ENCODE data around the gene SVOPL.
"Not testable (repeated sequence)": the region's sequence is repeated elsewhere in the genome, so short reads cannot be mapped to it uniquely, and the experiment has no call there.

The SVOPL gene

DNA sequence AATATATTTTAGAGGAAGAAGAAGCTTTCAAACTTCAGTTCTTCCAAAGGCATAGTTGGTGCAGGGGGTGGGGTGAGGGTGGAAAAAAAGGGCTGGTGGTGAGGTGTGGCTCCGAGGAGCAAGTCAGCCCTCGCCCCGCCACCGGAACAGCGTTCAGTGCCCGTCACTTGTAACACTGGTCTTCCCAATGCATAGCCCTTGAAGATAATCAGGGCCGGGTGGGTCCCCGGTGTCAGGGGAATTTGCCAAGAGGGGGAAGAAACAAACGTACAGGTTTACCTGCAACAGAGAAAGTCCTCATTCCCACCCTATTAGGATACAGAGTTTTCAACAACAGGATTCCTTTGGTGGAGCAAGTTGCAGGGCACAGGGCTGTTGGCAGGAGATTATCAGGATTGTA lies 1.5 kb downstream of the SVOPL start:
- no peak for DNase-seq

DNA sequence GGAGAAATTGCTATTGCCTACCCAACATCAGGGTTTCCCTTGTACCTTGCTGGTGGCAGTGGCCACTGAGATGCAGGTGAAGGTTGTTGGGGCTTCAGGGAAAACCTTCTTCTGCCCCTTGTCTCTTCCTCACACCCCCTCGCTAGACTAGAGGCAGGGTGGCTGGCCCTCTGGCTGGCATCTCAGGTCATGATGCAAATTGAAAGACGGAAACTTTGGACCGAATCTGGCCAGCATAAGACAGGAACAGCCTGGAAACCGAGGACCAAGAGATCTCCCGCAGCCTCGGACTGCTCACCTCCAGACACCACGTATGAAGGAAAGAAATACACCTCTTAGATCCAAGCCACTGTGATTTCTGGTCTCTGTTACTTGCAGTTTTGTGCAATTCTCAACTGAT lies 2.9 kb downstream of the SVOPL start:
- DNase-seq, result no peak

DNA sequence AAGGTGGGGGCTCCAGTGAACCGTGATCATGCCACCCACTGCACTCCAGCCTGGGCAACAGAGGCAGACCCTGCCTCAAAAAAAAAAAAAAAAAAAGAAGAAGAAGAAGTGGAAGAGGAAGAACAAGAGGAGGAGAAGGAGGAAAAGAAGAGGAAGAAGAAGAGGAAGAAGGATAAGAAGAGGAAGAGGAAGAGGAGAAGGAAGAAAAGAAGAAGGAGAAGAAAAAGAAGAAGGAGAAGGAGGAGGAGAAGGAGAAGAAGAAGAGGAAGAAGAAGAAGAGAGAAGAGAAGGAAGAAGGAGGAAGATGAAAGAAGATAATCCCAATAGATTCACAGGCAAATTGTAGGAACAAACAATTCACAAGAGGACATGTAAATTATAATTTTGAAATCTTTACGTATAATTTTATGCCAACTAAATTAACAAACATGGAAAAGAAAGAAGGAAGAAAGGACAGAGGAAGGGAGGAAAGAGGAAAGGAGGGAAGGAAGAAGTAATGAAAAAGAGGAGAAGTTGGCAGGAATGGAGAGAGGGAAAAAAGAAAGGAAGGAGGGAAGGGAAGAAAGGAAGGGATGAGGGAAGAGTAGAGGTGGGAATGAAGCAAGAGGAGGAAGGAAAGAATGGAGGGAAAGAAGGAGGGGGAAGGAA lies 3.5 kb downstream of the SVOPL start:
- DNase-seq, result no peak

DNA sequence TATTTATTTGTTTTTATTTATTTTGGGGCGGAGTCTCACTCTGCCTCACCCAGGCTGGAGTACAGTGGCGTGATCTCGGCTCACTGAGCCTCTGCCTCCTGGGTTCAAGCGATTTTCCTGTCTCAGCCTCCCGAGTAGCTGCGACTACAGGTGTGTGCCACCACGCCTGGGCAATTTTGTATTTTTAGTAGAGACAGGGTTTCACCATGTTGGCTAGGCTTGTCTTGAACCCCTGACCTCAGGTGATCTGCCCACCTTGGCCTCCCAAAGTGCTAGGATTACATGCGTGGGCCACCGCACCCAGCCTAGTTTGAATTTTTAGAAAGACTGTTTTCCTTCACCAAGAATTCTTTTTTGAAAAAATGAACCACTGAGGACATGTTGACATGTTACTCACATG lies 5.4 kb downstream of the SVOPL start:
- DNase-seq, result not testable (repeated sequence)

DNA sequence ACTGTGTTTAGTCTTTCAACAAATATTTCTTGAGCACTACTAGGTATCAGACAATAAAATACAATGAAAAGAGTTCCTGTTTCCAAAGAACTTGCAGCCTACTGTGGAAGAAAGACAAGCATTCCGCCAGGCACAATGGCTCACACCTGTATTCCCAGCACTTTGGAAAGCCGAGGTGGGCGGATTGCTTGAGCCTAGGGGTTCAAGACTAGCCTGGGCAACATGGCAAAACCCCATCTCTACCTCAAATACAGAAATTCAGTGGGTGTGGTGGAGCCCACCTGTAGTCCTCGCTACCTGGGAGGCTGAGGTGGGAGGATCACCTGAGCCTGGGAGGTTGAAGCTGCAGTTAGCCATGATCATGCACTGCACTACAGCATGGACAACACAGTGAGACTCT lies 6.1 kb downstream of the SVOPL start:
- no peak for DNase-seq

DNA sequence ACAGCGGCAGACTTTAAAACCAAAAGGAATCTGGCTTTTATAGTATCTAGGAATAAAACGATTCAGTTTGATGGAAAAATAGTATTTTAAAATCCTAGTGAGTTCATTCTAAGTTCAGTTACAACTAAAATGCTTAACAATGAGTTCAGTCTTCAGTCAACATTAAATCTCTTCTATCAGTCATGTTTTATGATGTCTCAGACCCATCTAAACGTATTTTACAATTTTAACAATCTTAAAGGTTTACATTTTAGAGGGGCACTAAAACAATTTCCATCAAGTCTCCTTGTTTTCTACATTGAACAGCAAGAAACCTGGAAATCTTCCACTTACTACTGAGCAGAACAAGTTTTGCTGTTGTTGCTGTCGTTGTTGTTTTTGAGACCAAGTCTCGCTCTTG lies 10.0 kb downstream of the SVOPL start:
- no peak for DNase-seq

DNA sequence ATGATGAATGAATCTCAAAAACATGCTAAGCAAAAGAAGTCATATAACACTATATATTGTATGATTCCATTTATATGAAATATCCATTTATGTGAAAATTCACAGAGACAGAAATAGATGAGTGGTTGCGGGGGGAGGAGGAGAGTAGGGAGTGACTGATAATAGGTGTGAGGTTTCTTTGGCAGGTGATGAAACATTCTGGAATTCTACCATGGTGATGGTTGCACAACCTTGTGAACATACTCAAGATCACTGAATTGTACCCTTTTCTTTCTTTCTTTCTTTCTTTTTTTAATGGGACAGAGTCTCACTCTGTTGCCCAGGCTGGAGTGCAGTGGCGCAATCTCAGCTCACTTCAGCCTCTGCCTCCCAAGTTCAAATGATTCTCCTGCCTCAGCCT lies 10.7 kb downstream of the SVOPL start:
- no peak for DNase-seq

DNA sequence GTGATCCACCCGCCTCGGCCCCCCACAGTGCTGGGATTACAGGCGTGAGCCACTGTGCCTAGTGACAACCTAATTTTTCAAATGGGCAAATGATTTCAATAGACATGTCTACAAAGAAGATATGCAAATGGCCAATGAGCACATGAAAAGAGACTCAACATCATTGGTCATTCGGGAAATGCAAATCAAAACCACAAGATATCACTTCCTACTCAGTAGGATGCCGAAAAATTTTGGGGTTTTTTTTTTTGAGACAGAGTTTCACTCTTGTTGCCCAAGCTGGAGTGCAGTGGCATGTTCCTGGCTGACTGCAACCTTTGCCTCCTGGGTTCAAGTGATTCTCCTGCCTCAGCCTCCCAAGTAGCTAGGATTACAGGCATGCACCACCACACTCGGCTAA lies 13.1 kb downstream of the SVOPL start:
- DNase-seq, result not testable (repeated sequence)

DNA sequence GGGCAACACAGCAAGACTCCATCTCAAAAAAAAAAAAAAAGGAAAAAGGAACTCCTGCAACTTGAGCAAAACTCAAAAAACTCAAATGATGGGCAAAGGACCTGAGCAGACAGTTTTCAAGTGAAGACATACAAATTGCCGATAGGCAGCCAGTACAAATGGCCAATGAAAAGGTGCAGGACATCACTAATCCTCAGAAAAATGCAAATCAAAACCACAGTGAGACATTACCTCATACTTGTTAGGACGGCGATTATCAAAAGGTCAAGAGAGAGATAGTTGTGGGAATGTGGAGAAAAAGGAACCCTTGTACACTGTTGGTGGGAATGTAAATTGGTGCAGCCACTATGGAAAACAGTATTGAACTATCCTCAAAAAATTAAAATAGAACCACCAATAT lies 16.8 kb downstream of the SVOPL start:
- no peak for DNase-seq

DNA sequence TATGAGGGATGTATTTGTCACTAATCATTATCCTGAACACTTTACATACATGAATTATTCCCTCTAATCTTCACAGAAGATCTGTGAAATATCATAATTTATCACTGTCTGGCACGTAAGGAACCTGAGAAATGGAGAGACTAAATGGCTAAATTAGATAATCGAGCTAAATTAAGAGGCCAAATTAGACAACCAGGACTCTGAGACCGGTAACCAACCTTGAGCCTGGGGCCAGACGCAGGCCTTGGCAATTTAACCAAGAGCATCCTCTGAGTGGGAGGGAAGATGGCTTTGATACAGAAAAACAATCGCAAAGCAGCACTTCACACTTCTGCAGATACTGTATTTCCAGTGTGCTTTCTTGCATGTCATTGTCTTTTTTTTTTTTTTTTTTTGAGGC lies 21.4 kb downstream of the SVOPL start:
- no peak for DNase-seq

DNA sequence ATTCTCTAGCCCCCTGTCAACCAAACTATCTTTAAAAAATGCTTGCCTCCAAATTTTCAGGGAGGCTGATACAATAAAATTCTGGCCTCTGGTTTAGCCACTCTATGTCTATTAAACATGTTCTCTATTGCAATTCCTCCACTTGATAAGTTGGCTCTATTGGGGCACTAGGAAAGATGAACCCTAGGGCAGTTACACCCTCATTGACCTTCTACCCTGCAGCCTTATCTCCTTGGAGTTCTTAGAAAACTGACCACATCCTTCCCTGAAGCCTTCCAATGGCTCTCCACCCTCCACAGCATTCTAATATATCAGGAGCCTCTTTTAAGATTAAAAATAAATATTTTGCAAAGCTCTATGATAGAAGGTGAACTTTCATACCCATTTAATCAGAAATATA lies 30.6 kb downstream of the SVOPL start:
- no peak for DNase-seq

DNA sequence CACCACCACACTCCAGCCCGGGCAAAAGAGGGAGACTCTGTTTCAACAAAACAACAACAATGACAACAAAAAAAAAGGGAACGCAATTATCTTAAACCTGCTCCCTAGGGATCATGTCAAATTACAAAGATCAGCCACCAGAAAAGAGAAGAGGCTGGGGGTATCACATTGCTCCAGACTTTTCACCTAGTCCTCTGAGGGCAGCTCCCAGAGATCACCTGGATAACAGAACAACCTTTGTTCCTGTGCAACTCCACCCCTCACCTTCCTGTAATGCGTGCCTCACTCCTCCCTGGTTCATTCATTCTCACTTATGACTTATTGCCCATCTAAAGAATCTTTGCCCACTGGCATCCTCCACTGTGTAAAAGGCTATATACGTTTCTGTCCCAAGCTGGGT lies 31.8 kb downstream of the SVOPL start:
- no peak for DNase-seq

DNA sequence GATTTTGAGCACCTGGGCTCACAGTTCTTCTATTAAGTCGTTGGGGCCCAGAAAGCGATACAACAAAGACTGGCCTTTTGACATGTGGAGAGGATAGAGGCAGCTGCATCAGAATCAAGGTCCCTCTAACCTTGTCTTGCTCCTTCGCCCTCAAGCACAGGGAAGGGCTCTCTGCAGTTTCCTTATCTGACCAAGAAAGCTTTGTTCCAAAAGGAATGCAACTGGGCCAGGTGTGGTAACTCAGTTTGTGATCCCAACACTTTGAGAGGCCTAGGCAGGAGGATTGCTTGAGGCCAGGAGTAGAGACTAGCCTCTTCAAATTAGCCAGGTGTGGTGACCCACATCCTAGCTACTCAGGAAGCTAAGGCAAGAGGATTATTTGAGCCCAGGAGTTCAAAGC lies 32.2 kb downstream of the SVOPL start:
- no peak for DNase-seq

DNA sequence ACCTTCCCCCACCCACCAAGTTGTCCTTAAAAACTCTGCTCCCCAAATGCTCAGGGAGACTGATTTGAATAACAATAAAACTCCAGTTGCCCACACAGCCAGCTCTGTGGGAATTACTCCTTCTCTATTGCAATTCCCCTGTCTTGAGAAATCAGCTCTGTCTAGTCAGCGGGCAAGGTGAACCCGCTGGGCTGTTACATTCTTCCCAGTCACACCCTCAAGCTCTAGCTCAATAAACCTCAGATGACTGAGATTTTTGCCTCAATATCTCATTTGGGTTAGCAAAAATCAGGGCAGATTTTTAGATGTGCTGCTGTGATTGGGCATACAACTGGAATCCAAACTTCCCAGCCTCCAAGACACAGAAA lies 32.9 kb downstream of the SVOPL start:
- DNase-seq, result no peak

DNA sequence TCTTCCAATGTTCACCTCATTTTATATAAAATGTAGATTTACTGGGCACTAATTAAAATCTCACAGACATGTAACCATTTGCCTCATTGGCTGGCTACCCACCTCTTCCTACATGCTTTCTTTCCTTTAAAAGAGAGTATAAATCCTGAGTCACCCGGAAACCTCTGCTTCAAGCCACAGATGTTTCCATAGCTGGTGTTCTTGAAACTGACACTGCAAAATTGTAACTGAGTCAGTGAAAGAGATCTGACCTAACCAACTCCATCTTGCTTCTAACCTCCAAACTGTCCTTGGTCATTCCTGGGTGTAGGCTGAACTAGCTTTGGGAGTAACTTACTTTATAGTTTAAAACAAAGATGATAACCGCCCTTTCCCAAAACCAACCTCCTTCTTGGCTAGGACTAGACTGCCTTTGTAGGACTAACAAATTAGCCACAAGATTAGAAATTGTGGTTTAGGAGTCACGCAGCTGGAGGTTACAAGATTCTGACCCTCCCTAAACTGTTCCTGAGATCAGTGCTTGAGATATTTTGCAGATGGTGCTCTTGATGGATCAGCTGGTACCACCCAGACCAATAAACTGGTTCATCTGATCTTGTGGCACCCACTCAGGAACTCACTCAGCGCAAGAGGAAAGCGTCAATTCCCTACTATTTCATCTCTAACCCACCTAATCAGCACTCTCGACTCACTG lies 33.5 kb downstream of the SVOPL start:
- no peak for DNase-seq

DNA sequence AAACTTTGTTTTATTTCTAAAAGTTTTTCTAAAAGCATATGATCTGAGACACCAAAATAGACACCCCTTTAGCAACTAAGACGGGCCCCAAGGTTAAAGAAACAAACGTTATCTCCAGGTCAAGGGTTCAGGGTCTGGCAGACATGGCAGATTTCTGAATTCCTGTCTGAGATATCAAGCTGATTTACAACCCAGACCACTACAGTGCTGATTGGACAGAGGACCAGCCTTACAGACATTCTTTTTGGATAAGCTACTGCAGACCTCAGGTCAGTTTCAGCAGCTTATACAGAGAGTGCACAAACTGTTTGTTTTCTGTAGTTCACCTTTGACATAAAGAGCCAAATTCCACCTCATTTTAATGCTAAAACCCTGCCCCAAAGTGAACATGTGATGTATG lies 34.8 kb downstream of the SVOPL start:
- DNase-seq, result no peak

DNA sequence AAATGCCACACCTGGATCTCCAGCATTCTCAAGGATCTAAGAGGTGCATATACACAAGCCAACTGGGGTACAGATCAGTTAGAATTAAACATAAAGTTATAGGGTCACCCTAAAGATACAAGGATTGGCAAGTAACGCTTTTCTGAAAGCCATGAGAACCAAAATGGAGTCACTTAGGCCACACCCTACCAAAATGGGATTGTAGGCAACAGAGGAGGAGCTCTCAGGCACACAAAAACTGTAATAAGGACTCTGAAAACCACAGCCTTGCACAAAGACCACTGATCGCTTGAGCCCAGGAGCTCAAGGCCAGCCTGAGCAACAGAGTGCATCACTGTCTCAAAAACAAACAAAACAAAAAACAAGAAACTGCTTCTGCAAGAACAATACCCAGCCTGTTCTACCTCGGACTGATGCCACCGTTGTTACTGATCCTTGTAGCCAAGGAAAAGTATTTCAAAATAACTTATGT lies 35.5 kb downstream of the SVOPL start:
- DNase-seq, result no peak

DNA sequence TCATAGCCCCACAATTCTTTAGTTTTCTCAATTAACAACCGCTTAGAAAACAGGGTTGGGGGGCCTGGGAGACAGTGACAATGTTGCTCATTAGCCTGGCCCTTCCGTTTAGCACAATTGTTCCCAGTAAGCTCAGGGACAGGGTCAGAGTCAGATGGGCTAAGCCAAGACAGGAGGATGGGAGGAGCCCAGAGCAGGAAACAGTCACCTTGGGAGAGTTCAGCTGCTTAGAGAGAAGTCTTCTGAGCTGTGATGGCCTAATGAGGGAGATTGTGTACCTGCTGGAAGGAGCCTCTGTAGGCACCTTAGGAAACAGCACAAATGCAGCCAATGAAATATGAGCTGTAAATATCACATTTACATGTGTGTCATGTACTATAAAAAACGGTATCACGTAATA lies 35.9 kb downstream of the SVOPL start:
- no peak for DNase-seq

DNA sequence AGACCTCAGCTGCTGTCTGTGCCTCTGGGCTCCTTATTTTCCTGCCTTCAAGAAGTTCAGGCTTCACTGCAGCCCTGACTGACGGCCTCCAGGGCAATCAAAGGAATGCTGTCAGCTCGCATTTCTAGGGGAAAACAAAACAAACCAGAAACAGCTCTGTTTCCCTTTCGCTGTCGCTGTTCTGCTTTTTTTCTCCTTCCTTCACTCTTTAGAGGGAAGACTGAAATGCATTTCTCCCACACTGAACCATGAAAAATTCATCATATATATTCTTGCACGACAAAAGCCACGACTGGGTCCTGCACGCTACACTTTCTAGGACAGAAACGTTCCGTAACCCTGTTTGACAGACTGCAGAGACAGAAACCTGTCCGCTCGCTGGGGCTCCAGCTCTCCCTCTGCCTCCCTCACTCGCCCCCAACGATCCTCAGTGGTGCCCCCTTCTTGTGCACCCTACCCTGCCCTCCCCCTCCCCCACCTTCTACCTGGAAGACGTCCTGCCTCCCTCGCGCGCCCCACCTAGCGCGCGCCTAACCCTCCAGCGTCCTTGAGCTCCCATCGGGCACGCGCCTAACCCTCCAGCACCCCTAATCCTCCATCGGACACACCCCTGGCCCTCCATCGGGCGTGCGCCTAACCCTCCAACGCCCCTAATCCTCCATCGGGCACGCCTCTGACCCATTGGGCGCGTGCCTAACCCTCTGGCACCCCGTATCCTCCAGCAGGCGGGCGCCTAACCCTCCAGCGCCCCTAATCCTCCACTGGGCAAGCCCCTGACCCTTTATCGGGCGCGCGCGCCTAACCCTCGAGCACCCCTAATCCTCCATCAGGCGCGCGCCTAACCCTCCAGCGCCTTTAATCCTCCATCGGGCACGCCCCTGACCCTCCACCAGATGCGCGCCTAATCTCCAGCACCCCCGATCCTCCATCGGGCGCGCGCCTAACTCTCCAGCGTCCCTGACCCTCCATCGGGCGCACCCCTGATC lies 37.1 kb downstream of the SVOPL start:
- no peak for DNase-seq

DNA sequence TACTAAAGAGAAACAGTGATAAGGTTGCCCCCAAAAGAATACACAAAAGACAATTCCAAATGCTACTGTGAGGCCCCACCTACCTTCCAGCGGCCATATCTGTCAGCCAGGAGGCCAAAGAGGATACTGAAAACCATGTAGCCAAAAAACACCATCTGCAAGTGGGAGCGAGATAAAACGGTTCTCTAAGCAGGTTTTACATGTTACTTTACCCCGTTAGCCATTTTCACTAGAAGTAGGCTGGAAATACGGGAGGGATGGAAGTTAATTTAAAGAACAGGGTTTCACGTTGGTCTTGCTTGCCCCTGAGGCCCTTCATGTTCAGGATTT lies 38.2 kb downstream of the SVOPL start:
- DNase-seq, result no peak

DNA sequence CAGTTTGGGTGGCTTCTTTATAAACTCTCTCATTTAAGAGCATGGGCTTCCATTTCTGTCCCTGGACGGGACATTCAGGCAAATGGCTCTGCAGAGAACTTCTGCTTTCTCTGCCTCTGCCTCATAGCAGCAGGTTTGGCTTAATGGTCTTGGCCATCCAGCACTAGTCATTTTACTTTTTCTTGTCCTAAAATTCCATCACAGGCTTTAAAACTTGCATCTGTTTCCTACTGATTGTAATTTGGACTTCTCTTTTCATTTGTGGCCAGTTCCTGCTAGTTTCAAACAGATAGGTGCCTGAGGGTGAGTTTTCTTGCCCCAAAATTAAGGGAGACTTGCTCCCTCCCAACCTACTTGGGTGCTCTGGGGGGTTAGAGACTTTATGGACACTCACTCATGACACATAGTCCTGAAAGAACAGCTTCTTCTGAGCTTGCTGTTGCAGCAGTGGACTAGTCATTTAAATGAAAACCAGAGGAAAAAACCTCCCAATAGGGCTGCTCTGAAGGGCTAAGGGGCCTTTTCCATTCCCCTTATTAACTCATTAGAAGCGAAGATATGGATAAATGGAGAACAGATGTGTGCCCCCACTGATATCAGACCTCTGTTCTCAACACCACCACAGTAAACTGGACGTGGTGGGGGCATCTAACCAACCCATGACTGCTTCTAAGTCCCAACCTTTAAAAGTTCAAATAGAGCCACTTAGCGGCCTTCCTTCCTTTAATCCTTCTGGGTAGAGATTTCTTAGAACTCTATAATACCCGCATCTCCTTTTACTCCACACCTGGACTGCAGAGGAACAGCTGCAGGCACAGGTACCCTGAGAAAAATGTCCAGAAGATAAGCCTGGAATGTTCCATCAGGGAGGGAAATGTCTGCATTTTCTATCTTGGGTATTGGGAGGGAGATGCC lies 38.8 kb downstream of the SVOPL start:
- DNase-seq, result no peak

DNA sequence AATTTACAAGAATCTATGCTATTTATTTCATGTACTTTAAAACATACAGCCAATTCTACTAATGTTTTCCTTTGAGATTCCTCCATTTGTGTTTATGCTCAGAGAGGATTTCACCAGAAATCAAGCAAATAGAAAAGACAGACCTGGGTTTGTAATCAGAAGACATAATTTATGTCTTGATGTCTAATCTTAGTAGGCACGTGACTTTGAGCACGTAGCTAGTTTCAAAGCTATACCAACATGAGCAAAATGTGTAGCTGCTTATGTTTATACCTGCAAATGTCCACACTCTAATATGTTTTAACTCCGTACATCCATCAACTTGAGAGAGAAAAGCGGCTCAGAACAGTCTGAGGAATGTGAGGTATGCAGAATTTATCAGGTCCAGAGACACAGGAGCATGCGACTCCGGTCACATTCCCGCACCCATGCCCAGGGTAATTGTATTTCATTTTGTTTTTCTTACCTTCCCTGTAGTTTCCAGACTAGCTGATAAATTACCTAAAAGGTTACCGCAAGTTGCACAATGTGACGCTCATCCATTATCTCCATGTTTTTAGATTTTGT lies 40.0 kb downstream of the SVOPL start:
- DNase-seq, result no peak

DNA sequence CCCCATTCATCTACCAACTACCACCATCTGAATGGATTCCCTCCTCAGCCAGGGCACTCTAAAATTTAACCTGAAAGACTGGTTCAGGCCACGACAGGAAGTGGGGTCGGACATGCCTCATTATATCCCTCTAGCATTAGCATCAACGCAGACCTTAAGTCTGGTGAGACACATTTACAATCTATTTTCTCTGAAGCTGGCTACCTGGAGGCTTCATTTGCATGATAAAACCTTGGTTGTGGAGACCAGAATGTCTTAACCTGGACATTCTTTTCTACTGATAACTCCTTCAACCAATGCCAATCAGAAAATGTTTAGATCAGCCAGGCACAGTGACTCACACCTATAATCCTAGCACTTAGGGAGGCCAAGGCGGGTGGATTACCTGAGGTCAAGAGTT lies 42.3 kb downstream of the SVOPL start:
- no peak for DNase-seq

Measured in CD4-positive, alpha-beta T cell treated with Interleukin-21 for 1 hour (primary cell).